ENCODE results near the gene TRPM7.

DNA sequence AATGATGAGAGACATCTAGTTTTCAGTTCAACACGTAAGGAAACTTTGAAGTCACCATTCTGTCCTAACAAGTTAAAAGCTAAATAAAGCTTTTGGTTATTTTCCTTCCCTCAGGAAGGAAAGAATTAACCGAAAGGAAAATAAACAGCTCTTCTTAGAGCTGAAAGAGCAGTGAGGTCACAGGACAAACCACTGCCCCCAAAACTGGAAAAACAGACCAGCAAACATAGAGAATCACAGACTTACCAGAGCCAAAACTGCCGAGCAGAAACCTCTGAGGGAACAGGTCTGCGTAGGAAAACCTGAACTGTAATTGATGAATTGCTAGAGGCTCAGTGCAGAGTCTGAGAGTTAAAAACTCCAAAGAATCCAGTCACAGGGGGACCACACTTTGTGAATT, 154.8 kb downstream of the TRPM7 start:
- TF ChIP-seq, protein P1, sequence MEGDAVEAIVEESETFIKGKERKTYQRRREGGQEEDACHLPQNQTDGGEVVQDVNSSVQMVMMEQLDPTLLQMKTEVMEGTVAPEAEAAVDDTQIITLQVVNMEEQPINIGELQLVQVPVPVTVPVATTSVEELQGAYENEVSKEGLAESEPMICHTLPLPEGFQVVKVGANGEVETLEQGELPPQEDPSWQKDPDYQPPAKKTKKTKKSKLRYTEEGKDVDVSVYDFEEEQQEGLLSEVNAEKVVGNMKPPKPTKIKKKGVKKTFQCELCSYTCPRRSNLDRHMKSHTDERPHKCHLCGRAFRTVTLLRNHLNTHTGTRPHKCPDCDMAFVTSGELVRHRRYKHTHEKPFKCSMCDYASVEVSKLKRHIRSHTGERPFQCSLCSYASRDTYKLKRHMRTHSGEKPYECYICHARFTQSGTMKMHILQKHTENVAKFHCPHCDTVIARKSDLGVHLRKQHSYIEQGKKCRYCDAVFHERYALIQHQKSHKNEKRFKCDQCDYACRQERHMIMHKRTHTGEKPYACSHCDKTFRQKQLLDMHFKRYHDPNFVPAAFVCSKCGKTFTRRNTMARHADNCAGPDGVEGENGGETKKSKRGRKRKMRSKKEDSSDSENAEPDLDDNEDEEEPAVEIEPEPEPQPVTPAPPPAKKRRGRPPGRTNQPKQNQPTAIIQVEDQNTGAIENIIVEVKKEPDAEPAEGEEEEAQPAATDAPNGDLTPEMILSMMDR (IDR thresholded peaks at IDR 0.05; ENCODE audit: low read length) = no peak
- TF ChIP-seq EZH2 (IDR thresholded peaks at IDR 0.05; ENCODE audit: borderline replicate concordance, low read length) = no peak
